Bronchial epithelial cell (primary cell): Measurements from ENCODE around the gene PUM1. TPM values are rescaled to one million over a fixed set of nuclear protein-coding genes. Genes with fewer than 3 reads are reported as not detected.

Experiments
- DNase-seq: peaks from one replicate; pipeline ENCODE4 v3.0.0-alpha.2; 2010; ENCODE audit warnings: low read depth
- FAIRE-seq: peaks from 2 replicates; lab custom pipeline; 2011; peaks lifted over from hg19 to GRCh38; lab: Jason Lieb, UNC
- H3K27me3 ChIP-seq: 2 replicates; pipeline ENCODE4 v1.5.1; 2011; ENCODE audit warnings: low read length; ENCODE audit not compliant: control insufficient read depth, insufficient read depth
- H3K36me3 ChIP-seq: 2 replicates; pipeline ENCODE4 v1.5.1; 2011; ENCODE audit warnings: low read length; ENCODE audit not compliant: control insufficient read depth, insufficient read depth
- H3K4me3 ChIP-seq: 2 replicates; pipeline ENCODE4 v1.5.1; 2011; ENCODE audit warnings: mild to moderate bottlenecking, low read depth, low read length, control low read depth
- total RNA-seq: library from RNA; depleted of rRNA; stranded (reverse); fragments of >200 nt; gene quantifications from 2 replicates; pipeline ENCODE4 v1.2.1, GENCODE V29; 2014
- TF ChIP-seq, protein P1 (sequence below): IDR thresholded peaks from 2 replicates; pipeline ENCODE4 v1.5.1; 2011; ENCODE audit warnings: mild to moderate bottlenecking, moderate library complexity, low read length, control low read depth, inconsistent platforms; ENCODE audit not compliant: insufficient read depth, severe bottlenecking

PUM1 gene
- total RNA-seq, 1 donor from 2014 or later = 38.7 TPM

DNA sequence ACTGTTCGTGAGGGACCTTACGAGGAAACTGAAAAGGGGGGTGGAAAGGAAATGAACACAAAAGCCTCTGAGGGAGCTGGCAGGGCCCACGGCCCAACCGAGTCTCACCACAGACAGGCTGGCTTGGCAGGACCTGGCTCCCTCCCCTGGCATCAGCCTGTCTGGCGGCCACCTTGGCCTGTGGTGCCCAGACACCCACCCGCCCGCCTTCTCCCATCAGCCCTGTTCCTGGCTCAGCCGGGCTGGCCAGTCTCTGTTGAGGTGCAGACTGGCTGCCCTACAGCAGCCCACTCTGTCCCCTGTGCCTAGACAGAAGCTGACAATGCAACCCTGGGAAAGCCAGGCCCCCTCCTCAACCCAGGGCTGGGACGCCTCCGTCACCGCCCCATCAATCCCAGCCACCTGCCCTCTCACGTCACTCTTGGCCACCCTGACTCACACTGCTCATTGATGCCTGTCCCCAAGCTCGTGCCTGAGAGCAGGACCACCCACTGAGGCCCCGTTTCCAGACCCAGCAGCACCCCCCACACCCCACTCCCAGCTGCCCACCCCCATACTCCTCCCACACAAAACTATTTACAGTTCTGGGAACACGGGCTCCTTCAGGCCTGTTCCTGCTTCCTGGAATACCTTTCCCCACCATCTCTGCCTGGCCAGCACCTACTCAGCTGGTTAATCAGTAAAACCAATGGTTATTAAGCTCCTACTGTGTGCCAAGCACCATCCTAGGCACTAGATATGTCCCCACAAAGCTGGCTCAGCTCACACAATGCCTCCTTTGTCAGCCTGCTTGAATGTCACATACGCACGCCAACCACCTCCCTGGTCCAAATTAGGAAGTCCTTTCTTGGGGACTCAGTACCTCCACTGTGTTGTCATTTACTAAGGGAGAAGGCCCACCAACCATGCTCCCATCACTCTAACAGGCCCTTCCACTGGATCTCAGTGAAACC lies 179.7 kb downstream of the PUM1 start:
- TF ChIP-seq, protein P1, sequence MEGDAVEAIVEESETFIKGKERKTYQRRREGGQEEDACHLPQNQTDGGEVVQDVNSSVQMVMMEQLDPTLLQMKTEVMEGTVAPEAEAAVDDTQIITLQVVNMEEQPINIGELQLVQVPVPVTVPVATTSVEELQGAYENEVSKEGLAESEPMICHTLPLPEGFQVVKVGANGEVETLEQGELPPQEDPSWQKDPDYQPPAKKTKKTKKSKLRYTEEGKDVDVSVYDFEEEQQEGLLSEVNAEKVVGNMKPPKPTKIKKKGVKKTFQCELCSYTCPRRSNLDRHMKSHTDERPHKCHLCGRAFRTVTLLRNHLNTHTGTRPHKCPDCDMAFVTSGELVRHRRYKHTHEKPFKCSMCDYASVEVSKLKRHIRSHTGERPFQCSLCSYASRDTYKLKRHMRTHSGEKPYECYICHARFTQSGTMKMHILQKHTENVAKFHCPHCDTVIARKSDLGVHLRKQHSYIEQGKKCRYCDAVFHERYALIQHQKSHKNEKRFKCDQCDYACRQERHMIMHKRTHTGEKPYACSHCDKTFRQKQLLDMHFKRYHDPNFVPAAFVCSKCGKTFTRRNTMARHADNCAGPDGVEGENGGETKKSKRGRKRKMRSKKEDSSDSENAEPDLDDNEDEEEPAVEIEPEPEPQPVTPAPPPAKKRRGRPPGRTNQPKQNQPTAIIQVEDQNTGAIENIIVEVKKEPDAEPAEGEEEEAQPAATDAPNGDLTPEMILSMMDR = no peak
- Histone ChIP-seq H3K36me3 (no peaks in the 10 kb centered on the region), H3K4me3 (no peak overlapping the region), H3K27me3 (peaks cover 2% of the 10 kb centered on the region)
- no peak for FAIRE-seq
- no peak for DNase-seq

DNA sequence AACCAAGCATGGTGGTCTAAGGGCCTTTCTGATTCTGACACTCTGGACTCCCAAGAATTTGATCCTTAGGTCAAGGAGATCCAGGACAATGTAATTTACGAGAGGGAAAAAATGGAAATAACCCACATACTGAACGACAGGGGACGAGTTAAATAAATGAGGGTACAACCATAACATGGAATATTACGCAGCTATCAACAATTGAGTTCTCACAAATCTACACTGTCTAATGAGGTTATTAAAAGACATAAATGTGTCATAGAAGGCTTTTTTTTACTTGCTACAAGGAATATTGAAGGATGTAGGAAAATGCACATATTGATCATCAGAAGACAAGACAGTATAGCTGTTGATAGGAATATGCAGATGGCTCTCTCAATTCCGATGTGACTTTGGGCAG lies 180.8 kb downstream of the PUM1 start:
- no peaks in the 10 kb centered on the region for H3K36me3 ChIP-seq
- no peak for FAIRE-seq
- H3K4me3 ChIP-seq = no peak overlapping the region
- DNase-seq = no peak
- TF ChIP-seq, protein P1 = no peak
- peaks cover 2% of the 10 kb centered on the region for H3K27me3 ChIP-seq

DNA sequence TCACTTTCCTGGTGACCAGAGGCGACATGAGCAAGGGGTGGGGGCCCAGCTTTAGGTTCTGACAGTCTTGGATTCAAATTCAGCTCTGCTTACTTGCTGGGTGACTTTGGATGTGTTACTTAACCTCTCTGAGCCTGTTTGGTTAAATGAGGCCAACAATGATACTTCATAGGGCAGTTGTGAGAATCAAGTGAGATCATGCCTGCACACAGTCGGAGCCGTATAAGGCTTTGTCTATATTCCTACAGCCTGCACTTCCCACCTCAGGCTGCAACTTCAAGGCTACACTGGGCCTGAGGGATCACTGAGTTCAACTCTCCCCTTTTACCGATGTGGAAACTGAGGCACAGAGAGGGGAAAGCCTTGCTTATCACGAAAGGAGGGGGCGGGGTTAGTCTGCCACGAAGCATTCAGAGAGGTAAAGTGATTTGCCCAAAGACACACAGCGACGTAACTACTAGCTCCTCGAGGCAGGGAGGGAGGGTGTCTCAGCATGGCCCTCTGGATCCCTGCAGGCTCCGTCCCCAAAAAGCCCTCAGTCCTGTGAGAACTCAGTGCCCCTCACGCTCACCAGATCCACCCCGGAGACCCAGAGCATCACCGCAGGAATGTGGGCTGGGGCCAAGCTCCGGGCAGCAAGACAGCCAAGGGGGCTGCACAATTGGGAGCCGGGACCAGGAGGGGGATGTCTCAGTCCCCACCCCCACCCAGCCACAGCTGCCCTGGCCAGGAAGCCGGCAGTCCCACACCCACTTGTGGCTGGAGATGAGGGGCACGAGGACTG lies 181.9 kb downstream of the PUM1 start:
- TF ChIP-seq, protein P1 = no peak
- Histone ChIP-seq H3K27me3 (peaks cover 2% of the 10 kb centered on the region), H3K36me3 (no peaks in the 10 kb centered on the region), H3K4me3 (no peak overlapping the region)
- DNase-seq = no peak
- FAIRE-seq = no peak

DNA sequence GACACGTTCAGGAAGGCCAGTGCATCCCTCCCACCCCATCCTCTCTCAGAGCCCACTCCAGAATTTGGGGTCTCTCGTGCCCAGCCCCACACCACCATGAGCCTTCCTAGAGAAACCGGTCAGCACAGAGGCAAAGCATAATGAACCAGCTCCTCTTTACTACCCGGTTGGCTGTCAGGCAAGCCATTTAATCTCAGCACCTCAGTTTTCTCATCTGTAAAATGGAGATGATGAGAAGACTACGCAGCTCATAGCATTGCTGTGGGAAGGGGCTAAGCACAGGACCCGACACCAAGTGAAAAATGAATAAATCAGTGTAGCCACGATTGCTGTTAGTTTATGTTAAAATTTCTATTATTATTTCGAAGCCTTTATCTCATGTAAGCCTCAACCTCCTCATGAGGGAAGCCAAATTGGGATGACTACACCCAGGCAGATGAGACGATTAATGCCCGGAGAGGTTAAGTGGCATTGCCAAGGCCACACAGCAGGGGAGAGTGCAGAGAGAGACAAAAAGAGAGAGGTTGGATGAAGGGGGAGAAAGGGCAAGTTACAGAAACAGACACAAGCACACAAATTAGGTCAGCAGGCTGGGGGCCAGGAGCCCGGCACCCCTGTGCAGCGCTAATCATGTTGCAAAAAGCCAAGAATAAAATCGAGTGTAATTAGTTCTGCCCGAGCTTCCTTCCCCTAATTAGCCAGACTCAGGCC lies 182.7 kb downstream of the PUM1 start:
- DNase-seq (no peak), FAIRE-seq (no peak)
- Histone ChIP-seq H3K36me3 (no peaks in the 10 kb centered on the region), H3K4me3 (no peak overlapping the region), H3K27me3 (peaks cover 2% of the 10 kb centered on the region)
- TF ChIP-seq, protein P1 = no peak

Other genes with a start within 250 kb of the PUM1 start
- gene SDC3, start 157.0 kb downstream of the PUM1 start, total RNA-seq = 2.4 and 4.7 TPM in 2 replicates
- gene NKAIN1, start 174.2 kb upstream of the PUM1 start, total RNA-seq = under 0.01 TPM in 1 of 2 replicates, not detected in the other
- 142 and 164 TPM in 2 replicates for gene SNRNP40, start 231.1 kb upstream of the PUM1 start, total RNA-seq
- gene ZCCHC17, start 231.3 kb upstream of the PUM1 start, total RNA-seq = 35.8 and 48.8 TPM in 2 replicates